Neural progenitor cell (in vitro differentiated cells): ENCODE measurements around the gene STRIP2. TPM values are rescaled to one million over a fixed set of nuclear protein-coding genes. Genes with fewer than 3 reads are reported as not detected.

Experiments used
- DNase-seq: peaks from one replicate; pipeline ENCODE4 v3.0.0-alpha.2; 2016; ENCODE audit warnings: low spot score
- H2AFZ ChIP-seq: fragments of 200-600 bp; sonication (generic); replicated peaks from 2 replicates; pipeline ENCODE4 v1.6.1; 2016; ENCODE audit warnings: antibody characterized with exemption
- H3F3A ChIP-seq: fragments of 200-600 bp; sonication (generic); 2 replicates; pipeline ENCODE4 v1.6.1; 2016; ENCODE audit warnings: antibody characterized with exemption, low read depth
- H3K27ac ChIP-seq: fragments of 200-600 bp; sonication (generic); 2 replicates; pipeline ENCODE4 v1.5.1; 2016; ENCODE audit warnings: mild to moderate bottlenecking
- H3K27me3 ChIP-seq: fragments of 200-600 bp; sonication (generic); 2 replicates; pipeline ENCODE4 v1.6.1; 2016; ENCODE audit warnings: mild to moderate bottlenecking, moderate library complexity
- H3K36me3 ChIP-seq: fragments of 200-600 bp; sonication (generic); 2 replicates; pipeline ENCODE4 v1.5.1; 2016
- H3K4me1 ChIP-seq: fragments of 200-600 bp; sonication (generic); 2 replicates; pipeline ENCODE4 v1.6.1; 2016; ENCODE audit warnings: mixed run types
- H3K4me2 ChIP-seq: fragments of 200-600 bp; sonication (generic); 2 replicates; pipeline ENCODE4 v1.6.1; 2016
- H3K4me3 ChIP-seq: fragments of 200-600 bp; sonication (generic); 2 replicates; pipeline ENCODE4 v1.5.1; 2016
- H3K79me2 ChIP-seq: fragments of 200-600 bp; sonication (generic); 2 replicates; pipeline ENCODE4 v1.6.1; 2016; ENCODE audit warnings: low read depth
- H3K9ac ChIP-seq: fragments of 200-600 bp; sonication (generic); 2 replicates; pipeline ENCODE4 v1.6.1; 2016
- H3K9me3 ChIP-seq: fragments of 200-600 bp; sonication (generic); 2 replicates; pipeline ENCODE4 v1.5.1; 2016; ENCODE audit warnings: low read depth
- H4K20me1 ChIP-seq: fragments of 200-600 bp; sonication (generic); 2 replicates; pipeline ENCODE4 v1.6.1; 2016; ENCODE audit warnings: low read depth
- H3K27ac Mint-ChIP-seq: 3 replicates; pipeline ENCODE4 v1.8.0; 2021; ENCODE audit warnings: mixed read lengths
- H3K27me3 Mint-ChIP-seq: 2 replicates; pipeline ENCODE4 v1.8.0; 2022; ENCODE audit warnings: low read depth, mild to moderate bottlenecking, inconsistent platforms, moderate library complexity, mixed read lengths; ENCODE audit not compliant: insufficient read depth
- H3K36me3 Mint-ChIP-seq: 3 replicates; pipeline ENCODE4 v1.8.0; 2021; ENCODE audit warnings: mixed read lengths
- H3K4me1 Mint-ChIP-seq: 3 replicates; pipeline ENCODE4 v1.8.0; 2021; ENCODE audit warnings: mixed read lengths
- H3K4me3 Mint-ChIP-seq: 3 replicates; pipeline ENCODE4 v1.8.0; 2021; ENCODE audit warnings: mild to moderate bottlenecking, moderate library complexity, mixed read lengths
- H3K9me3 Mint-ChIP-seq: 3 replicates; pipeline ENCODE4 v1.8.0; 2020; ENCODE audit warnings: mixed read lengths
- CTCF ChIP-seq: fragments of 200-600 bp; sonication (generic); IDR thresholded peaks from 2 replicates; pipeline ENCODE4 v1.5.1; 2017; ENCODE audit warnings: antibody characterized with exemption, mild to moderate bottlenecking
- EZH2 ChIP-seq: fragments of 200-600 bp; sonication (generic); IDR thresholded peaks from 2 replicates; pipeline ENCODE4 v1.6.1; 2017; ENCODE audit warnings: antibody characterized with exemption, mild to moderate bottlenecking, moderate library complexity
- EZH2phosphoT487 ChIP-seq: fragments of 200-600 bp; sonication (generic); IDR thresholded peaks from 2 replicates; pipeline ENCODE4 v1.6.1; 2017; ENCODE audit warnings: antibody characterized with exemption
- total RNA-seq: library from RNA; depleted of rRNA; stranded (reverse); fragments of >200 nt; gene quantifications from 2 replicates; pipeline ENCODE4 v1.2.3, GENCODE V29; 2015; ENCODE audit warnings: low replicate concordance

Gene STRIP2
- total RNA-seq, 1 donor from 2014 or later, result 11.6 TPM

- Mint-ChIP-seq H3K9me3 (peaks cover 17% of the 10 kb centered on the region), H3K36me3 (peaks cover 48% of the 10 kb centered on the region), H3K4me1 (peaks cover 4% of the 10 kb centered on the region), H3K27ac (no peak overlapping the region), H3K4me3 (no peak overlapping the region), H3K27me3 (peaks cover 8% of the 10 kb centered on the region)
- H3F3A ChIP-seq, result no peaks in the 10 kb centered on the region
- H4K20me1 ChIP-seq, result no peaks in the 10 kb centered on the region
- no peak overlapping the region for H2AFZ ChIP-seq
- H3K4me2 ChIP-seq, result no peak overlapping the region
- H3K36me3 ChIP-seq, result peaks cover 5% of the 10 kb centered on the region
- peaks cover 5% of the 10 kb centered on the region for H3K9me3 ChIP-seq
- H3K9ac ChIP-seq, result no peak overlapping the region
- H3K4me1 ChIP-seq, result no peaks in the 10 kb centered on the region
- TF ChIP-seq CTCF (no peak), EZH2phosphoT487 (no peak), EZH2 (no peak)
- no peaks in the 10 kb centered on the region for H3K79me2 ChIP-seq
- H3K4me3 ChIP-seq, result no peak overlapping the region
- no peak overlapping the region for H3K27ac ChIP-seq
- DNase-seq, result no peak
- no peaks in the 10 kb centered on the region for H3K27me3 ChIP-seq
These were observed 16.1 kb downstream of the STRIP2 start for GRCh38 chr7:129450295-129450694.

- Histone ChIP-seq H3F3A (no peaks in the 10 kb centered on the region), H3K79me2 (no peaks in the 10 kb centered on the region), H4K20me1 (no peaks in the 10 kb centered on the region), H3K9ac (no peak overlapping the region), H3K27me3 (no peaks in the 10 kb centered on the region), H3K36me3 (peaks cover 5% of the 10 kb centered on the region), H3K4me2 (no peak overlapping the region), H2AFZ (no peak overlapping the region), H3K27ac (no peak overlapping the region), H3K9me3 (peaks cover 5% of the 10 kb centered on the region), H3K4me3 (no peak overlapping the region), H3K4me1 (no peaks in the 10 kb centered on the region)
- peaks cover 39% of the 10 kb centered on the region for H3K36me3 Mint-ChIP-seq
- no peak overlapping the region for H3K27ac Mint-ChIP-seq
- no peak for DNase-seq
- TF ChIP-seq EZH2, result no peak
- TF ChIP-seq CTCF, result no peak
- no peak for TF ChIP-seq EZH2phosphoT487
- peaks cover 17% of the 10 kb centered on the region for H3K9me3 Mint-ChIP-seq
- no peak overlapping the region for H3K4me3 Mint-ChIP-seq
- H3K4me1 Mint-ChIP-seq, result peaks cover 6% of the 10 kb centered on the region
- H3K27me3 Mint-ChIP-seq, result peaks cover 8% of the 10 kb centered on the region
These were observed 18.5 kb downstream of the STRIP2 start for GRCh38 chr7:129452589-129453231.

GRCh38 chr7:129453510-129454248 lies 19.4 kb downstream of the STRIP2 start:
- Histone ChIP-seq H3K27me3 (no peaks in the 10 kb centered on the region), H4K20me1 (no peaks in the 10 kb centered on the region), H3K4me1 (no peaks in the 10 kb centered on the region), H3K27ac (no peak overlapping the region), H3K9ac (no peak overlapping the region), H3K79me2 (no peaks in the 10 kb centered on the region), H3K4me3 (no peak overlapping the region), H3F3A (no peaks in the 10 kb centered on the region), H3K4me2 (no peak overlapping the region), H3K36me3 (peaks cover under 1% of the 10 kb centered on the region), H2AFZ (no peak overlapping the region), H3K9me3 (no peaks in the 10 kb centered on the region)
- TF ChIP-seq EZH2phosphoT487 (no peak), CTCF (no peak), EZH2 (no peak)
- H3K4me3 Mint-ChIP-seq, result no peak overlapping the region
- H3K4me1 Mint-ChIP-seq, result peaks cover 6% of the 10 kb centered on the region
- H3K36me3 Mint-ChIP-seq, result peaks cover 31% of the 10 kb centered on the region
- peaks cover 14% of the 10 kb centered on the region for H3K9me3 Mint-ChIP-seq
- H3K27ac Mint-ChIP-seq, result no peak overlapping the region
- no peak for DNase-seq
- H3K27me3 Mint-ChIP-seq, result peaks cover 8% of the 10 kb centered on the region
